CD1c-positive myeloid dendritic cell (primary cell): ENCODE measurements around the gene NCOA1.

Source experiments
- DNase-seq: peaks from one replicate; pipeline ENCODE4 v3.0.0-alpha.2; 2016; ENCODE audit errors: extremely low spot score

NCOA1 gene

DNA sequence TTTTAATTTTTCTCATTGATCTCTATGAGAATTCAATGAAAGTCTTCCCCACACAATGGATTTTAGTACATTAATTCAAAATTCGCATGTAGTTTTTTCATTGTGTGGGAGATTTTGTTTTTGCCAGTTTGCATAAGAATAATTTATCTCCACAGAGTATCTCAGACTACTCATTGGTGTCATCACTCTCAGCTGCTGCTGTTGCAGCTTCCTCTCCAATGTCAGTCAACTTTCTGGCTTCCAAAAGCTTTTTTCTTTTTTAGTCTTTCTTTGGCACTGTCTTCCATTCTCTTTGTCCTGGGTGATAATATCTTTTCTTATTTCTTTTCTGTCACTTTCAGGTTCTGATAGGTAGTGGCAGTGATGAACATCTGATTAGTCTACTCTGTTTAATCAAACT, 251.7 kb downstream of the NCOA1 start:
- DNase-seq: no peak

- peak; percentile 51 for DNase-seq
These were observed 252.9 kb downstream of the NCOA1 start for GRCh38 chr2:24743924-24744323.

GRCh38 chr2:24744356-24744755, 253.3 kb downstream of the NCOA1 start:
- DNase-seq: no peak

GRCh38 chr2:24745825-24746224, 254.8 kb downstream of the NCOA1 start:
- DNase-seq: no peak

DNA sequence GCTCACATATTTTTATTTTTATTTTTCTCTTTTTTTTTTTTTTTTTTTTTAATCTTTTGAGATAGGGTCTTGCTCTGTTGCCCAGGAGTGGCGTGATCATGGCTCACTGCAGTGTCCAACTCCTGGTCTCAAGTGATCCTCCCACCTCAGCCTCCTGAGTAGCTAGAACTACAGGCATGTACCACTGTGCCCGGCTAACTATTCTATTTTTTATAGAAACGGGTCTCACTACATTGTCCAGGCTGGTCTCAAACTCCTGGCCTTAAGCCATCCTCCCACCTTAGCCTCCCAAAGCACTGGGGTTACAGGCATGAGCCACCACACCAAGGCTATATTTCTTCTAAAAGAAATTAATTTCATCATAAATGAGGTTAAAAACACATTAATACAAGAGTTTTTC, 256.2 kb downstream of the NCOA1 start:
- no peak for DNase-seq

DNA sequence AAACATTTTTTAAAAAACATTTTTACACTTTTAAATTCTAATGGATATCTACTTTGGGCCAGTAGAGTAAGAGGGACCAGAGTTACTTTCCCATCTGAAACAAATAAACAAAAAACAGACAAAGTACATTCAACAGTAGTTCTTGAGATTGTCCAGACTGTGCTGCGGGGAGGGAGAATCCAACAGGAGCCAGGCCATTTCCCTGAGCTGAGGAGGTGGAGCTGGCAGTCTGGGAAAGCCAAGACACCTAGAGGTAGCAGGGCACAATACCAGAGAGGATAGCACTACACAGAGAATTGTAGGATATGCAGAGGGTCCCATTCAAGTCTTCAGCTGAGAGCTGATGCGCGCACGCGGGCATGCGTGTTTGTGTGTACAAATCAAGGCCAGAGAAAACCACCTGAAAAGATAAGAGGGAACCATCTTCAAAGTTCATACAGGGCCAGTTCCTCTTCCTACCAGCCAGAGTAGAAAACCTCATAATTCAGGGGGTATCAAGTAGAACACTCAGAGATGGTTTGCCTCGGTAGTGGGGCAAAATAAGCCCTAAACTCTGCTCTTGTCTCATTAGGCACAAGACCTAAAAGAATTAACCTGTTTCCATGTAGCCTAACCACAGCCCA, 258.1 kb downstream of the NCOA1 start:
- DNase-seq: no peak

DNA sequence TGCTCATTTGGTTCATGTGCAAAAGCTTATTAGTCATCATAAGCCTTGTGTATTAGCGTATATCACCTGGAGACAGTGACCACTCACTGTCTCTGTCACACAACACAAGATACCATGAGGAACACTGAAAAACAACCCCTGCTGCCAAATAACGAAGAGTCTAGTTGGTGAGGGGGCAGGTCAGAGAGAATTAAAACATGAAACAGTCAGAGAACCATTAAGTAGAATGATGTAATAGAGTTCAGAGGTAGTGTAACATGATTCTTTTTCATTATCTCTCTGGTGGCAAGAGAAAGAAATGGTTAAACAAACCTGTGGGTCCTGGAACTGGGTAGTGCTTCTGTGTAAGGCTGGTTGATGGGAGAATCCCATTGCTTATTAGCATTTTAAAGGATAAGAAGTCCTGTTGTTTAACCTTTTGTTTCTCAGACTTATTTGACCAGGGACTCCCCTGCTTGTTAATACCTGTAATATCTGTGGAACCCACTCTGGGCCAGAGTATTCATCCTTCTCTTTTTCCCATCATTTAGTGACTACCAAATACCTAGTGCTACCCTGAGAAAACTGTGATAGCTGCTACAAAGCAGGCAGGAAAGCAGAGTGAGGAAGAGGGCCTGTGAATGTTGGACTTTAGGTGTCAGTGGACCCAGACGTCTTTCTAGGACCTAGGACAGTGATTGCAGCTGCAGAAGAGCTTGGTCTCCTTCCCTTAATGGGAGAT, 264.1 kb downstream of the NCOA1 start:
- DNase-seq: no peak

- no peak for DNase-seq
These were observed 265.7 kb downstream of the NCOA1 start for GRCh38 chr2:24756789-24757188.

DNA sequence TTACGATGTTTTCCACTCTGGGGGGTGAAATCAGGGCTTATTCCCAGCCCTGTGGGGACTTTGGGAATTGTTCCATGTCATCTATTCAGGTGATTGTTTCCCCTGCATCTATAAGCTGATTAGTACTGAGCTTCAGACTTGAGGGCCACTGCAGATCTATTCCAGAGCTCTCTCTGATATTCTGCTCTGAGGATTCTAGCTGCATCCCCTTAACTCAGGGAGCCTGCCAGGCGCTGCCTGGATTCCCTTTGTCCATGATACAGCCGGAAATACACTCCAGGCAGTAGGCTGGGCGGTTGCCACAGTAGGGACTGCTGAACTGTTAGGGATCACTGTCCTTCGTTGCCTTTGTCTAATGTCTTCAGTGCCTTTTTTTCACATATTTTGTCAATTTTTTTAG, 270.8 kb downstream of the NCOA1 start:
- DNase-seq: no peak

GRCh38 chr2:24762518-24762917, 271.5 kb downstream of the NCOA1 start:
- no peak for DNase-seq

DNA sequence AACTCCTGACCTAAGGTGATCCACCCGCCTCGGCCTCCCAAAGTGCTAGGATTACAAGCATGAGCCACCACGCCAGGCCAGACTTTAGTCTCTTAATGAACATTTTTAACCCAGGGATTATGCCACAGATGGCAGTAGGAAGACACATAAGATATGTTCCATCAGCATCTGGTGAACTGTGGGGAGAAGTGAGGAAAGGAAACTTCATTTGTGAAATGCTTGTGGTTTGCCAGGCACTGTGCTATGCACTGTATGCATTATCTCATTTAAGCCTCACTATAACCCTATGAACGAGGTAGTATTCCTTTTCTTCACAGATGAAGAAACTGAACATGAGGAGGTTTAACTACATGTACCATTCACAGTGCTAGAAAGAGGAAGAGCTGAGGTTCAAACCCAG, 272.8 kb downstream of the NCOA1 start:
- no peak for DNase-seq

- DNase-seq: no peak
These were observed 275.6 kb downstream of the NCOA1 start for GRCh38 chr2:24766609-24767008.

- no peak for DNase-seq
These were observed 277.0 kb downstream of the NCOA1 start for GRCh38 chr2:24768013-24768412.

DNA sequence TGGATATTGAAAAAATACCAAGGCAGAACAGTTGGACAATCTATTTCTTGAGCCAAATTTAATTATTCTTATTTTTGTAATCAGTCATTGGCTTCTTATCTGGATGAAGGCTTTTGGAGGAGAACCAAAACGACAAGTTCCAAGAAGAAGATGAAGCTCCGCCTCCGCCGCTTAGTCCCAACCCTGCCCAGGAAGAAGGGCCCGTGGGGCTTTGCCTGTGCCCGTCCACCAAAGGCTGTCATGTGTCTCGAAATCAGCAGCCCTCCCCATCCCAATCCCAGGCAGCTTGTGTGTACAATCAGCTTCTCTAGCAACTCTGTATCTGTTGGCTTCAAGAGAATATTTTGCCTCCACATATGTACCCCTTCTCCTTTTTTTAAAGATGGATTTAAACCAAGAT, 277.5 kb downstream of the NCOA1 start:
- no peak for DNase-seq

DNA sequence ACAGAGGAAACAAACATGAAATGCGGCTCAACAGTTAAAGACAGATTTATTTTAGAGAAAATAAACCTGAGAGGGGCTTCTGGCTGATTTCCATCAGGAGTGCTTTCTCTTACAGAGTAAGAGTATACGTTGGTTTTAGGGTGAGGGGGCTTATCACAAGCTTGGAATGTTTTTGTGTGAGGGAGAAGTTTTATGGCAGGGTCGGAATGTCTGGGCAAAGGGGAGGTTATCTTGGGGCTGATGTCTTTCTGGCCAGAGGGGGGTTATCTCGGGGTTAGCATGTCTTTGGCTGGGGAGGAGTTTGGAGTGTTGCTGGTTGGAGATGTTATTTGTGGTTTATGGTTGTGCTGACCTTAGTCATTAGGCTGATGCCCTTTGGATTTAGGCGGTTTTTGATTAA, 280.0 kb downstream of the NCOA1 start:
- DNase-seq: no peak

- DNase-seq: no peak
These were observed 280.9 kb downstream of the NCOA1 start for GRCh38 chr2:24771764-24772586.

GRCh38 chr2:24774373-24774772, 283.3 kb downstream of the NCOA1 start:
- DNase-seq: no peak

DNA sequence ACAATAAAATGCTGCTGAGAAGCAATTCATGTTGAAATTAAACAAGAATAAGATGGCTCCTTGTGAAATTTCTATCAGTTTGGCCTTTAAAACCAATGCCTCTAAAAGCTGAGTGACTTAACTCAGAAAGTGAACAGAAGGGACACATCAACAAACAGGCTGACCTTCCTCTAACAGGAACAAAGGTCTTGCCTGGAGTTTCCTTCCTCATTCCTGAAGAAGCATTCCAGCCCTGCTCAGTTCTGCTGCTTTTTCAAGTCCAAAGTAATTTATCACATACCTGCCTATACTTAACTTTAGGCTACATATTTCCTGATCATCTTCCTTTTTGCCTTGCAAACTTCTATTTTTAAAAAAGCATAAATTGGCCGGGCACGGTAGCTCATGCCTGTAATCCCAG, 288.1 kb downstream of the NCOA1 start:
- DNase-seq: peak; percentile 25

DNA sequence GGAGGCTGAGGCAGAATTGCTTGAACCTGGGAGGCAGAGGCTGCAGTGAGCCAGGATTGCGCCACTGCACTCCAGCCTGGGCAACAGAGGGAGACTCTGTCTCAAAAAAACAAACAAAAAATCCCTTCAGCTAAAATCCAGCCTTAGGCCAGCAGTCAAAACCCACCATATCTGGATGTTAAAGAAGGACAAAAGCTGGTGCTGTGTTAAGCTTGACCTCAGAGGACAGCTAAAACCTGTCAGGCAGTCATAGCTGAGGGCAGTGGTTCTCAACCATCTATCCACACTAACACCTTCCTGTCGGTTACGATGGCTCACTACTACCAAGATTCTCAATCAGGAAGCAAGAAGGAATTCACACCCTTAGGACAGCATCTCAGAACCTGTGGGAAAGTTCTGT, 292.6 kb downstream of the NCOA1 start:
- no peak for DNase-seq

GRCh38 chr2:24785671-24786321, 294.7 kb downstream of the NCOA1 start:
- DNase-seq: peak; percentile 52

- no peak for DNase-seq
These were observed 296.5 kb downstream of the NCOA1 start for GRCh38 chr2:24787532-24787931.

DNA sequence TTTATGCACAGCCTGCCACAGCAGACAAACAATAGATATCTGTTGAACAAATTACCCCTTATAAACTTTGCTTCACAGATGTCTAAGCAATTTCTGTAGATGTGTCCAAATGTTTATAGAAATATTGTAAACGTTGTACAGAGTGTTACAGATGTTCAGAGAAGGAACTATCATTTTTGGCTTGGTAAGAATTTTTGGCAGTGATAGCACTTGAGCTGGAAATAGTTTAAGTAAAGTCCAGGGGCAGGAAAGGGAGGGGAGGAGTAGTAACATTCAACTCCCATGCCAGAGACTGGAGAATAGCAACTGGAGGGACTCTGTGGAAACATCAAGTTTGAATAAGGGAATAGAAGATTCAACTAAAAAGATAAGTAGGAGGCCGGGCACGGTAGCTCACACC, 297.8 kb downstream of the NCOA1 start:
- DNase-seq: no peak
